Measurements from ENCODE around the gene DDA1.

The DDA1 gene

GRCh38 chr19:17312189-17313113 lies 3.1 kb downstream of the DDA1 start:
- DNase-seq: no peak

GRCh38 chr19:17314007-17314593 lies 4.7 kb downstream of the DDA1 start:
- DNase-seq: no peak

- no peak for DNase-seq
These were observed 9.6 kb downstream of the DDA1 start for GRCh38 chr19:17318966-17319365.

GRCh38 chr19:17319473-17320238 lies 10.3 kb downstream of the DDA1 start:
- DNase-seq: no peak

- no peak for DNase-seq
These were observed 11.1 kb downstream of the DDA1 start for GRCh38 chr19:17320435-17320834.

- no peak for DNase-seq
These were observed 12.5 kb downstream of the DDA1 start for GRCh38 chr19:17321655-17322489.

- DNase-seq: no peak
These were observed 13.5 kb downstream of the DDA1 start for GRCh38 chr19:17322854-17323253.

- no peak for DNase-seq
These were observed 14.1 kb downstream of the DDA1 start for GRCh38 chr19:17323300-17323963.

GRCh38 chr19:17323964-17324332 lies 14.6 kb downstream of the DDA1 start:
- DNase-seq: peak; percentile 27

GRCh38 chr19:17324357-17325114 lies 15.2 kb downstream of the DDA1 start:
- no peak for DNase-seq

- DNase-seq: no peak
These were observed 15.8 kb downstream of the DDA1 start for GRCh38 chr19:17325133-17325532.

GRCh38 chr19:17325881-17326594 lies 16.7 kb downstream of the DDA1 start:
- DNase-seq: no peak

- no peak for DNase-seq
These were observed 17.2 kb downstream of the DDA1 start for GRCh38 chr19:17326595-17326966.

GRCh38 chr19:17327068-17327653 lies 17.8 kb downstream of the DDA1 start:
- no peak for DNase-seq

GRCh38 chr19:17327654-17328516 lies 18.5 kb downstream of the DDA1 start:
- DNase-seq: peak; percentile 37

- DNase-seq: no peak
These were observed 19.4 kb downstream of the DDA1 start for GRCh38 chr19:17328517-17329365.

- DNase-seq: no peak
These were observed 20.3 kb downstream of the DDA1 start for GRCh38 chr19:17329366-17330261.

All from hematopoietic multipotent progenitor cell treated with erythropoietin and hydrocortisone succinate and interleukin-3 and kit ligand, for 8 days (in vitro differentiated cells).